ENCODE results near the gene RAD51B. TPM values are rescaled to one million over a fixed set of nuclear protein-coding genes. Genes with fewer than 3 reads are reported as not detected.

RAD51B gene
- total and polyA plus RNA-seq, 2 donors (not counting 1 experiment from before 2014, with no cell fraction given) = 4.6 to 16.3 TPM

DNA sequence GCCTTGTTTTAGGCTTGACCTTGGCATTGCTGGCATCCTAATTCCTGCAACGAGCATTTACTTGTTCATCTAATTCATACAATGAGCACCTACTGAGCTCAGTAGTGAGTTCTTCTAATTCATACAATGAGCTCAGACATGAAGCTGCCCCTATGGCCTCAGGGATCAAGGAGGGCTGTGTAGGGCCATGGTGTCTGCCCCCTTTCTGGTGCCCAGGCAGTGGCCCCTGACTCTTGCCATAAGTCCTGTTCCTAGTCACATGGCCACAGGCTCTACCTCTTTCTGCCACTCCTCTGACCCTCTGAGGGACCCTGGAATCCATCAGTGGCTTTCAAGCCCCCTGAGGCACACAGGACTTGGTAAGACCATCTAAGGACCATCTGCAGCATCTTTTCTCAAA lies 824.5 kb downstream of the RAD51B start:
- H3K36me3 ChIP-seq (ENCODE audit: control insufficient read depth, insufficient read depth, low read length) = no peaks in the 10 kb centered on the region
- no peak overlapping the region for H3K9ac ChIP-seq (ENCODE audit: insufficient read depth, low read length)
- H3K4me1 ChIP-seq (ENCODE audit: control insufficient read depth, extremely low read depth, insufficient read depth, low read length) = no peaks in the 10 kb centered on the region
- no peak overlapping the region for H3K4me2 ChIP-seq (ENCODE audit: extremely low read depth, insufficient read depth, low read length)
- no peak overlapping the region for H3K4me3 ChIP-seq (replicated peaks in 1 of 4; ENCODE audit: control extremely low read depth in 1 of 4, insufficient read depth in 1 of 4, low read depth in 3 of 4, low read length in 4 of 4)
- TF ChIP-seq, protein P1, sequence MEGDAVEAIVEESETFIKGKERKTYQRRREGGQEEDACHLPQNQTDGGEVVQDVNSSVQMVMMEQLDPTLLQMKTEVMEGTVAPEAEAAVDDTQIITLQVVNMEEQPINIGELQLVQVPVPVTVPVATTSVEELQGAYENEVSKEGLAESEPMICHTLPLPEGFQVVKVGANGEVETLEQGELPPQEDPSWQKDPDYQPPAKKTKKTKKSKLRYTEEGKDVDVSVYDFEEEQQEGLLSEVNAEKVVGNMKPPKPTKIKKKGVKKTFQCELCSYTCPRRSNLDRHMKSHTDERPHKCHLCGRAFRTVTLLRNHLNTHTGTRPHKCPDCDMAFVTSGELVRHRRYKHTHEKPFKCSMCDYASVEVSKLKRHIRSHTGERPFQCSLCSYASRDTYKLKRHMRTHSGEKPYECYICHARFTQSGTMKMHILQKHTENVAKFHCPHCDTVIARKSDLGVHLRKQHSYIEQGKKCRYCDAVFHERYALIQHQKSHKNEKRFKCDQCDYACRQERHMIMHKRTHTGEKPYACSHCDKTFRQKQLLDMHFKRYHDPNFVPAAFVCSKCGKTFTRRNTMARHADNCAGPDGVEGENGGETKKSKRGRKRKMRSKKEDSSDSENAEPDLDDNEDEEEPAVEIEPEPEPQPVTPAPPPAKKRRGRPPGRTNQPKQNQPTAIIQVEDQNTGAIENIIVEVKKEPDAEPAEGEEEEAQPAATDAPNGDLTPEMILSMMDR (conservative IDR thresholded peaks at IDR 0.05 in 1 of 2, IDR thresholded peaks at IDR 0.05 in 1 of 2; ENCODE audit: low read depth in 1 of 2, low read length in 2 of 2) = no peak
- TF ChIP-seq EZH2 (IDR thresholded peaks at IDR 0.05; ENCODE audit: low read length, missing control alignments) = no peak
- no peak for DNase-seq (ENCODE audit: low read depth in 2 of 2)
- no peaks in the 10 kb centered on the region for H3K27me3 ChIP-seq (ENCODE audit: control insufficient read depth, insufficient read depth, low read length)
- no peaks in the 10 kb centered on the region for H3K79me2 ChIP-seq (ENCODE audit: control insufficient read depth, insufficient read depth, low read length)
- no peaks in the 10 kb centered on the region for H4K20me1 ChIP-seq (ENCODE audit: control insufficient read depth, extremely low read depth, insufficient read depth, low read length)
- no peak overlapping the region for H2AFZ ChIP-seq (ENCODE audit: low read length)
- no peak overlapping the region for H3K27ac ChIP-seq (ENCODE audit: insufficient read depth, low read length)
- no peaks in the 10 kb centered on the region for H3K9me3 ChIP-seq (ENCODE audit: control insufficient read depth, insufficient read depth, low read depth, low read length)

DNA sequence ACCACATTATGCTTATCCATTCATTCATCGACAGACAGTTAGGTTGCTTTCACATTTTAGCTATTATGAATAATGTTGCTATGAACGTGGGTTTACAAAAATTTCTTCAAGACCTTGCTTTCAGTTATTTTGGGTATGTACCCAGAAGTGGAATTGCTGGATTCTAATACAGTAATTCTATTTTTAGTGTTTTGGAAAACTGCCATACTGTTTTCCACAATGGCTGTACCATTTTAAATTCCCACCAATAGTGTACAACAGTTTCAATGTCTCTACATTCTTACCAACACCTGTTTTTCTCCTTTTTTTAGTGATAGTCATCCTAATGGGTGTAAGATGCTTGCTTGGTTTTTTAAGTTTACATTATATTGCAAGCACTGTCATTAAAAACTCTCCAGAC lies 825.8 kb downstream of the RAD51B start:
- no peak overlapping the region for H3K27ac ChIP-seq (ENCODE audit: insufficient read depth, low read length)
- no peaks in the 10 kb centered on the region for H3K79me2 ChIP-seq (ENCODE audit: control insufficient read depth, insufficient read depth, low read length)
- no peak overlapping the region for H3K4me2 ChIP-seq (ENCODE audit: extremely low read depth, insufficient read depth, low read length)
- H4K20me1 ChIP-seq (ENCODE audit: control insufficient read depth, extremely low read depth, insufficient read depth, low read length) = no peaks in the 10 kb centered on the region
- peaks cover under 1% of the 10 kb centered on the region for H3K4me1 ChIP-seq (ENCODE audit: control insufficient read depth, extremely low read depth, insufficient read depth, low read length)
- H3K27me3 ChIP-seq (ENCODE audit: control insufficient read depth, insufficient read depth, low read length) = no peaks in the 10 kb centered on the region
- H2AFZ ChIP-seq (ENCODE audit: low read length) = no peak overlapping the region
- no peaks in the 10 kb centered on the region for H3K9me3 ChIP-seq (ENCODE audit: control insufficient read depth, insufficient read depth, low read depth, low read length)
- TF ChIP-seq, protein P1 (conservative IDR thresholded peaks at IDR 0.05 in 1 of 2, IDR thresholded peaks at IDR 0.05 in 1 of 2; ENCODE audit: low read depth in 1 of 2, low read length in 2 of 2) = no peak
- no peak for TF ChIP-seq EZH2 (IDR thresholded peaks at IDR 0.05; ENCODE audit: low read length, missing control alignments)
- H3K4me3 ChIP-seq (replicated peaks in 1 of 4; ENCODE audit: control extremely low read depth in 1 of 4, insufficient read depth in 1 of 4, low read depth in 3 of 4, low read length in 4 of 4) = no peak overlapping the region
- H3K36me3 ChIP-seq (ENCODE audit: control insufficient read depth, insufficient read depth, low read length) = no peaks in the 10 kb centered on the region
- DNase-seq (ENCODE audit: low read depth in 2 of 2) = no peak
- no peak overlapping the region for H3K9ac ChIP-seq (ENCODE audit: insufficient read depth, low read length)

DNA sequence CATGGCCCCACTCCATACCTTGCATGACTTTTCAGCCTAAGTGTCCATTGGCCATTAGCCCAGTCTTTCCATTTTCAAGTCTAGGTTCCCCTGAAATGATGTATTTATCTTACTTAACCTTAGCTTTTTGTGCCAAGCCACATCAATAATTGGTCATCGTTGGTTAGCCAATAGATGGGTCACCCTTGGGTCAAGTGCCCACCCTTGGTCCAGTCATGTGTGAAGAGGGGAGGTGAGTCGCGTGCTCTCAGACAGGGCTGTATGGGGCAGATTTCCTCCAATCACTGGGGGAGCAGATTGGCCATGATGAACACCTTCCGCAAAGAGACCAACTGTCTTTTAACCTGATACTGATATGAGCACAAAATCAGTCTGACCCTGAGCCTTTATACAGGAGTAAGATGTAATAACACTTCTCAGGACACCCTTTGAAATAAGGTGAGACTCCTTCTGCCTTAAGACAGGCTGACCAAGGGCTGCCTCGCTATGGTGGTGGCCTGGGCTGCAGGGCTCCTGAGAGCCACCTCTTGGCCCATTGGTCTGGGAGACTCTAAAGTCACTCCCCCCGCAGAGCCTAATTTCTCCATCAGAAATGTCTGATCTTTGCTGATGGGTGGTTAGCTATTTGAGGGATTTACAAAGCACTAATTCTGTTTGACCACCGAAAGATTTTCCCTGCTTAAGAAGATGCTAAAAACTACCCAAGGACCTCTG lies 830.1 kb downstream of the RAD51B start:
- TF ChIP-seq, protein P1 (conservative IDR thresholded peaks at IDR 0.05 in 1 of 2, IDR thresholded peaks at IDR 0.05 in 1 of 2; ENCODE audit: low read depth in 1 of 2, low read length in 2 of 2) = no peak
- no peak for TF ChIP-seq EZH2 (IDR thresholded peaks at IDR 0.05; ENCODE audit: low read length, missing control alignments)
- Histone ChIP-seq H3K9ac (ENCODE audit: insufficient read depth, low read length) (no peak overlapping the region), H3K27me3 (ENCODE audit: control insufficient read depth, insufficient read depth, low read length) (no peaks in the 10 kb centered on the region), H3K4me2 (ENCODE audit: extremely low read depth, insufficient read depth, low read length) (no peak overlapping the region), H3K4me1 (ENCODE audit: control insufficient read depth, extremely low read depth, insufficient read depth, low read length) (peaks cover 18% of the 10 kb centered on the region), H3K9me3 (ENCODE audit: control insufficient read depth, insufficient read depth, low read depth, low read length) (no peaks in the 10 kb centered on the region), H4K20me1 (ENCODE audit: control insufficient read depth, extremely low read depth, insufficient read depth, low read length) (no peaks in the 10 kb centered on the region), H3K4me3 (replicated peaks in 1 of 4; ENCODE audit: control extremely low read depth in 1 of 4, insufficient read depth in 1 of 4, low read depth in 3 of 4, low read length in 4 of 4) (no peak overlapping the region), H2AFZ (ENCODE audit: low read length) (no peak overlapping the region), H3K36me3 (ENCODE audit: control insufficient read depth, insufficient read depth, low read length) (no peaks in the 10 kb centered on the region), H3K27ac (ENCODE audit: insufficient read depth, low read length) (no peak overlapping the region), H3K79me2 (ENCODE audit: control insufficient read depth, insufficient read depth, low read length) (no peaks in the 10 kb centered on the region)
- DNase-seq (ENCODE audit: low read depth in 2 of 2) = peak; percentile 48 to 72
